Caki2 (cell line): ENCODE data around the gene CYP27A1. TPM values are rescaled to one million over a fixed set of nuclear protein-coding genes. Genes with fewer than 3 reads are reported as not detected.

Source experiments
- DNase-seq: peaks from one replicate; pipeline ENCODE4 v3.0.0-alpha.2; 2015; ENCODE audit warnings: low read depth
- in situ Hi-C: cut with HindIII; loops from 2 replicates; pipeline ENCODE4 v1.10.0; 2016; ENCODE audit warnings: low sequenced_read_pairs, low pct_unique_long_range_greater_than_20kb, mixed read lengths
- total RNA-seq: library from RNA; depleted of rRNA; stranded (reverse); fragments of >200 nt; shearing (Covaris generic); gene quantifications from 2 replicates; pipeline ENCODE4 v1.2.3, GENCODE V29; 2014; ENCODE audit warnings: low replicate concordance

The CYP27A1 gene
- total RNA-seq, 1 experiment from 2014 or later, result not detected

GRCh38 chr2:218802386-218802994, 20.5 kb downstream of the CYP27A1 start:
- in situ Hi-C loops, result no loop called here
- no peak for DNase-seq

GRCh38 chr2:218804817-218805216, 22.9 kb downstream of the CYP27A1 start:
- no peak for DNase-seq
- in situ Hi-C loops, result no loop called here

- in situ Hi-C loops, result no loop called here
- peak; percentile 30 for DNase-seq
Observed at GRCh38 chr2:218805627-218806026, 23.7 kb downstream of the CYP27A1 start.

GRCh38 chr2:218806346-218806978, 24.5 kb downstream of the CYP27A1 start:
- DNase-seq, result peak; percentile 68
- in situ Hi-C loops, result no loop called here

- in situ Hi-C loops, result no loop called here
- peak; percentile 12 for DNase-seq
Observed at GRCh38 chr2:218807626-218808025, 25.7 kb downstream of the CYP27A1 start.

- in situ Hi-C loops, result no loop called here
Observed at GRCh38 chr2:218809515-218809914, 27.6 kb downstream of the CYP27A1 start.

GRCh38 chr2:218810256-218810655, 28.3 kb downstream of the CYP27A1 start:
- no peak for DNase-seq
- in situ Hi-C loops, result no loop called here

More at GRCh38 chr2:218809515-218809914, 27.6 kb downstream of the CYP27A1 start:
- DNase-seq, result no peak

GRCh38 chr2:218811382-218811781, 29.4 kb downstream of the CYP27A1 start:
- no peak for DNase-seq
- in situ Hi-C loops, result no loop called here

GRCh38 chr2:218812096-218812815, 30.3 kb downstream of the CYP27A1 start:
- DNase-seq, result no peak
- in situ Hi-C loops, result no loop called here

GRCh38 chr2:218812861-218813260, 30.9 kb downstream of the CYP27A1 start:
- in situ Hi-C loops, result no loop called here

GRCh38 chr2:218813771-218814460, 32.0 kb downstream of the CYP27A1 start:
- DNase-seq, result no peak
- in situ Hi-C loops, result no loop called here

More at GRCh38 chr2:218812861-218813260, 30.9 kb downstream of the CYP27A1 start:
- DNase-seq, result no peak

- DNase-seq, result no peak
- in situ Hi-C loops, result no loop called here
Observed at GRCh38 chr2:218814540-218815243, 32.7 kb downstream of the CYP27A1 start.

- DNase-seq, result no peak
- in situ Hi-C loops, result no loop called here
Observed at GRCh38 chr2:218815244-218815637, 33.3 kb downstream of the CYP27A1 start.

- in situ Hi-C loops, result no loop called here
- DNase-seq, result no peak
Observed at GRCh38 chr2:218815649-218816048, 33.7 kb downstream of the CYP27A1 start.

GRCh38 chr2:218816561-218817011, 34.6 kb downstream of the CYP27A1 start:
- in situ Hi-C loops, result no loop called here

GRCh38 chr2:218819093-218819492, 37.1 kb downstream of the CYP27A1 start:
- DNase-seq, result no peak
- in situ Hi-C loops, result no loop called here

More at GRCh38 chr2:218816561-218817011, 34.6 kb downstream of the CYP27A1 start:
- DNase-seq, result no peak

- in situ Hi-C loops, result no loop called here
- DNase-seq, result no peak
Observed at GRCh38 chr2:218820746-218821369, 38.9 kb downstream of the CYP27A1 start.
